CD4-positive, alpha-beta T cell treated with Interleukin-4 for 1 hour (primary cell): ENCODE measurements around the gene HOXD11.

ENCODE experiments used
- DNase-seq, 2 donors: peaks; one replicate each; pipeline ENCODE4 v3.0.0-alpha.2; 2020 to 2022

Gene HOXD11

GRCh38 chr2:176136374-176137251 lies 29.5 kb downstream of the HOXD11 start:
- no peak for DNase-seq

- DNase-seq: no peak
Observed at GRCh38 chr2:176137252-176137580, 30.1 kb downstream of the HOXD11 start.

- no peak for DNase-seq
Observed at GRCh38 chr2:176137906-176138305, 30.8 kb downstream of the HOXD11 start.

- no peak for DNase-seq
Observed at GRCh38 chr2:176138526-176138922, 31.4 kb downstream of the HOXD11 start.

- DNase-seq: no peak
Observed at GRCh38 chr2:176138923-176139660, 32.0 kb downstream of the HOXD11 start.

GRCh38 chr2:176139661-176140512 lies 32.8 kb downstream of the HOXD11 start:
- DNase-seq: no peak

- DNase-seq: peak; percentile 53 to 59
Observed at GRCh38 chr2:176140513-176141317, 33.6 kb downstream of the HOXD11 start.

- no peak for DNase-seq
Observed at GRCh38 chr2:176142281-176142680, 35.2 kb downstream of the HOXD11 start.

- DNase-seq: no peak
Observed at GRCh38 chr2:176145085-176145969, 38.2 kb downstream of the HOXD11 start.

GRCh38 chr2:176146101-176146500 lies 39.0 kb downstream of the HOXD11 start:
- DNase-seq: no peak

- DNase-seq: no peak
Observed at GRCh38 chr2:176146645-176147044, 39.6 kb downstream of the HOXD11 start.

GRCh38 chr2:176147210-176147799 lies 40.2 kb downstream of the HOXD11 start:
- no peak for DNase-seq

GRCh38 chr2:176147800-176148496 lies 40.9 kb downstream of the HOXD11 start:
- no peak for DNase-seq

GRCh38 chr2:176148751-176149421 lies 41.8 kb downstream of the HOXD11 start:
- no peak for DNase-seq

GRCh38 chr2:176149481-176149938 lies 42.4 kb downstream of the HOXD11 start:
- no peak for DNase-seq

- no peak for DNase-seq
Observed at GRCh38 chr2:176149939-176150583, 43.0 kb downstream of the HOXD11 start.

GRCh38 chr2:176150584-176151441 lies 43.7 kb downstream of the HOXD11 start:
- no peak for DNase-seq
